ENCODE measurements around the gene NARF.

Gene NARF

GRCh38 chr17:82491196-82491530, 32.6 kb downstream of the NARF start:
- Histone ChIP-seq H3K27me3 (replicated peaks in 2 of 5; ENCODE audit: control insufficient read depth in 4 of 5, insufficient read depth in 5 of 5, low read length in 4 of 5) (no peaks in the 10 kb centered on the region), H3K4me1 (ENCODE audit: control extremely low read depth in 1 of 4, control insufficient read depth in 4 of 4, insufficient read depth in 4 of 4, low read length in 3 of 4) (peaks cover 0 to 12% (median 8%) of the 10 kb centered on the region in 4 experiments), H3K9me3 (ENCODE audit: control extremely low read depth in 1 of 5, control insufficient read depth in 4 of 5, insufficient read depth in 2 of 5, low read depth in 1 of 5, low read length in 4 of 5) (no peaks in the 10 kb centered on the region), H3K27ac (ENCODE audit: insufficient read depth in 1 of 2, low read depth in 1 of 2, low read length in 2 of 2, poor library complexity in 1 of 2, severe bottlenecking in 2 of 2) (no peak overlapping the region), H3K4me3 (ENCODE audit: control insufficient read depth in 1 of 7, extremely low read depth in 1 of 7, insufficient read depth in 4 of 7, low read depth in 2 of 7, low read length in 6 of 7) (no peak overlapping the region), H3K36me3 (ENCODE audit: control insufficient read depth in 4 of 4, insufficient read depth in 4 of 4, low read length in 3 of 4) (peaks cover 0 to 29% (median 27%) of the 10 kb centered on the region in 4 experiments)
- POLR2A ChIA-PET: no interaction called here
- WGBS (ENCODE audit: insufficient coverage): 98% methylated on average over 10 of the region's 10 CpGs
- CTCF ChIA-PET: interaction anchor here (0.7 to 1.7 kb wide), 3 partner anchors 12 to 134 kb away, joined by 3 to 5 read pairs (median 3); no protein-coding TSS in a partner anchor
- DNase-seq: no peak

- Histone ChIP-seq H3K27ac (ENCODE audit: insufficient read depth in 1 of 2, low read depth in 1 of 2, low read length in 2 of 2, poor library complexity in 1 of 2, severe bottlenecking in 2 of 2) (no peak overlapping the region), H3K36me3 (ENCODE audit: control insufficient read depth in 4 of 4, insufficient read depth in 4 of 4, low read length in 3 of 4) (peaks cover 0 to 25% (median 23%) of the 10 kb centered on the region in 4 experiments), H3K4me3 (ENCODE audit: control insufficient read depth in 1 of 7, extremely low read depth in 1 of 7, insufficient read depth in 4 of 7, low read depth in 2 of 7, low read length in 6 of 7) (no peak overlapping the region), H3K9me3 (ENCODE audit: control extremely low read depth in 1 of 5, control insufficient read depth in 4 of 5, insufficient read depth in 2 of 5, low read depth in 1 of 5, low read length in 4 of 5) (no peaks in the 10 kb centered on the region), H3K4me1 (ENCODE audit: control extremely low read depth in 1 of 4, control insufficient read depth in 4 of 4, insufficient read depth in 4 of 4, low read length in 3 of 4) (peaks cover 0 to 14% (median 9%) of the 10 kb centered on the region in 4 experiments), H3K27me3 (replicated peaks in 2 of 5; ENCODE audit: control insufficient read depth in 4 of 5, insufficient read depth in 5 of 5, low read length in 4 of 5) (no peaks in the 10 kb centered on the region)
- WGBS (ENCODE audit: insufficient coverage): 91% methylated on average over 15 of the region's 15 CpGs
- ChIA-PET POLR2A (interaction anchor here (0.5 kb wide), 1 partner anchor 131 kb away, joined by 3 read pairs; no protein-coding TSS in a partner anchor), CTCF (interaction anchor here (0.7 to 1.7 kb wide), 4 partner anchors 12 to 134 kb away, joined by 3 to 7 read pairs (median 4); no protein-coding TSS in a partner anchor)
- DNase-seq: no peak
Measured at GRCh38 chr17:82491533-82491932, 33.0 kb downstream of the NARF start.

GRCh38 chr17:82492643-82493225, 34.2 kb downstream of the NARF start:
- H3K27me3 ChIP-seq (replicated peaks in 2 of 5; ENCODE audit: control insufficient read depth in 4 of 5, insufficient read depth in 5 of 5, low read length in 4 of 5): no peaks in the 10 kb centered on the region
- POLR2A ChIA-PET: no interaction called here
- no peaks in the 10 kb centered on the region for H3K9me3 ChIP-seq (ENCODE audit: control extremely low read depth in 1 of 5, control insufficient read depth in 4 of 5, insufficient read depth in 2 of 5, low read depth in 1 of 5, low read length in 4 of 5)
- CTCF ChIA-PET: interaction anchor here (0.8 to 1.7 kb wide), 8 partner anchors 13 to 140 kb away, joined by 3 to 7 read pairs (median 4); no protein-coding TSS in a partner anchor
- H3K36me3 ChIP-seq (ENCODE audit: control insufficient read depth in 4 of 4, insufficient read depth in 4 of 4, low read length in 3 of 4): peaks cover 0 to 16% (median 12%) of the 10 kb centered on the region in 4 experiments
- no peak overlapping the region for H3K27ac ChIP-seq (ENCODE audit: insufficient read depth in 1 of 2, low read depth in 1 of 2, low read length in 2 of 2, poor library complexity in 1 of 2, severe bottlenecking in 2 of 2)
- 94% methylated on average over 9 of the region's 13 CpGs for WGBS (ENCODE audit: insufficient coverage)
- DNase-seq: no peak
- no peak overlapping the region for H3K4me3 ChIP-seq (ENCODE audit: control insufficient read depth in 1 of 7, extremely low read depth in 1 of 7, insufficient read depth in 4 of 7, low read depth in 2 of 7, low read length in 6 of 7)
- H3K4me1 ChIP-seq (ENCODE audit: control extremely low read depth in 1 of 4, control insufficient read depth in 4 of 4, insufficient read depth in 4 of 4, low read length in 3 of 4): peaks cover 0 to 23% (median 18%) of the 10 kb centered on the region in 4 experiments

GRCh38 chr17:82493226-82493781, 34.8 kb downstream of the NARF start:
- Histone ChIP-seq H3K4me1 (ENCODE audit: control extremely low read depth in 1 of 4, control insufficient read depth in 4 of 4, insufficient read depth in 4 of 4, low read length in 3 of 4) (peaks cover 0 to 28% (median 22%) of the 10 kb centered on the region in 4 experiments), H3K27me3 (replicated peaks in 2 of 5; ENCODE audit: control insufficient read depth in 4 of 5, insufficient read depth in 5 of 5, low read length in 4 of 5) (no peaks in the 10 kb centered on the region), H3K4me3 (ENCODE audit: control insufficient read depth in 1 of 7, extremely low read depth in 1 of 7, insufficient read depth in 4 of 7, low read depth in 2 of 7, low read length in 6 of 7) (no peak overlapping the region), H3K36me3 (ENCODE audit: control insufficient read depth in 4 of 4, insufficient read depth in 4 of 4, low read length in 3 of 4) (peaks cover 0 to 11% (median 8%) of the 10 kb centered on the region in 4 experiments), H3K27ac (ENCODE audit: insufficient read depth in 1 of 2, low read depth in 1 of 2, low read length in 2 of 2, poor library complexity in 1 of 2, severe bottlenecking in 2 of 2) (no peak overlapping the region), H3K9me3 (ENCODE audit: control extremely low read depth in 1 of 5, control insufficient read depth in 4 of 5, insufficient read depth in 2 of 5, low read depth in 1 of 5, low read length in 4 of 5) (no peaks in the 10 kb centered on the region)
- ChIA-PET CTCF (interaction anchor here (0.8 to 1.5 kb wide), 6 partner anchors 19 to 141 kb away, joined by 3 to 5 read pairs (median 3); no protein-coding TSS in a partner anchor), POLR2A (no interaction called here)
- WGBS (ENCODE audit: insufficient coverage): 94% methylated on average over 10 of the region's 12 CpGs
- DNase-seq: no peak

GRCh38 chr17:82494236-82495055, 35.9 kb downstream of the NARF start:
- peak; percentile 88 to 96 (median 93) for DNase-seq
- CTCF ChIA-PET: interaction anchor here (1.9 to 2.0 kb wide), 2 partner anchors 40 to 59 kb away, joined by 5 to 8 read pairs; no protein-coding TSS in a partner anchor
- Histone ChIP-seq H3K4me1 (ENCODE audit: control extremely low read depth in 1 of 4, control insufficient read depth in 4 of 4, insufficient read depth in 4 of 4, low read length in 3 of 4) (peaks cover 0 to 30% (median 25%) of the 10 kb centered on the region in 4 experiments), H3K4me3 (ENCODE audit: control insufficient read depth in 1 of 7, extremely low read depth in 1 of 7, insufficient read depth in 4 of 7, low read depth in 2 of 7, low read length in 6 of 7) (peak overlapping the region in 2 of 7 experiments; percentile 26 to 35), H3K36me3 (ENCODE audit: control insufficient read depth in 4 of 4, insufficient read depth in 4 of 4, low read length in 3 of 4) (peaks cover 0 to under 1% (median under 1%) of the 10 kb centered on the region in 4 experiments), H3K27me3 (replicated peaks in 2 of 5; ENCODE audit: control insufficient read depth in 4 of 5, insufficient read depth in 5 of 5, low read length in 4 of 5) (no peaks in the 10 kb centered on the region), H3K9me3 (ENCODE audit: control extremely low read depth in 1 of 5, control insufficient read depth in 4 of 5, insufficient read depth in 2 of 5, low read depth in 1 of 5, low read length in 4 of 5) (no peaks in the 10 kb centered on the region), H3K27ac (ENCODE audit: insufficient read depth in 1 of 2, low read depth in 1 of 2, low read length in 2 of 2, poor library complexity in 1 of 2, severe bottlenecking in 2 of 2) (no peak overlapping the region)
- POLR2A ChIA-PET: no interaction called here
- WGBS (ENCODE audit: insufficient coverage): 16% methylated on average over 7 of the region's 17 CpGs

- Histone ChIP-seq H3K9me3 (ENCODE audit: control extremely low read depth in 1 of 5, control insufficient read depth in 4 of 5, insufficient read depth in 2 of 5, low read depth in 1 of 5, low read length in 4 of 5) (no peaks in the 10 kb centered on the region), H3K27me3 (replicated peaks in 2 of 5; ENCODE audit: control insufficient read depth in 4 of 5, insufficient read depth in 5 of 5, low read length in 4 of 5) (no peaks in the 10 kb centered on the region), H3K4me1 (ENCODE audit: control extremely low read depth in 1 of 4, control insufficient read depth in 4 of 4, insufficient read depth in 4 of 4, low read length in 3 of 4) (peaks cover 0 to 30% (median 25%) of the 10 kb centered on the region in 4 experiments), H3K27ac (ENCODE audit: insufficient read depth in 1 of 2, low read depth in 1 of 2, low read length in 2 of 2, poor library complexity in 1 of 2, severe bottlenecking in 2 of 2) (no peak overlapping the region), H3K4me3 (ENCODE audit: control insufficient read depth in 1 of 7, extremely low read depth in 1 of 7, insufficient read depth in 4 of 7, low read depth in 2 of 7, low read length in 6 of 7) (no peak overlapping the region), H3K36me3 (ENCODE audit: control insufficient read depth in 4 of 4, insufficient read depth in 4 of 4, low read length in 3 of 4) (no peaks in the 10 kb centered on the region)
- ChIA-PET CTCF (interaction anchor here (0.5 to 2.0 kb wide), 8 partner anchors 30 to 158 kb away, joined by 3 to 8 read pairs (median 4); no protein-coding TSS in a partner anchor), POLR2A (interaction anchor here (0.6 to 1.3 kb wide), 2 partner anchors 46 to 62 kb away, joined by 4 to 6 read pairs; no protein-coding TSS in a partner anchor)
- 80% methylated on average over 9 of the region's 12 CpGs for WGBS (ENCODE audit: insufficient coverage)
- DNase-seq: no peak
Measured at GRCh38 chr17:82495844-82496528, 37.4 kb downstream of the NARF start.

All from common myeloid progenitor, CD34-positive (primary cell).